ENCODE results near the gene GPR101.

GPR101 gene

GRCh38 chrX:137033774-137034507 lies at the start of gene GPR101:
Gene GPR101 (minus strand): TSS chrX:137033995. CDS start chrX:137031674, 2,321 bp downstream.
- DNase-seq = no peak

GRCh38 chrX:137081239-137081638 lies 47.4 kb upstream of the GPR101 start:
- DNase-seq = no peak

- no peak for DNase-seq
Measured at GRCh38 chrX:137072396-137072795, 38.6 kb upstream of the GPR101 start.

GRCh38 chrX:137071596-137071995 lies 37.8 kb upstream of the GPR101 start:
- no peak for DNase-seq

- DNase-seq = no peak
Measured at GRCh38 chrX:137067147-137067546, 33.4 kb upstream of the GPR101 start.

- no peak for DNase-seq
Measured at GRCh38 chrX:137062915-137063617, 29.3 kb upstream of the GPR101 start.

- DNase-seq = no peak
Measured at GRCh38 chrX:137058339-137059127, 24.7 kb upstream of the GPR101 start.

GRCh38 chrX:137052643-137053235 lies 18.9 kb upstream of the GPR101 start:
- peak; percentile 25 for DNase-seq

GRCh38 chrX:137051978-137052642 lies 18.3 kb upstream of the GPR101 start:
- DNase-seq = peak; percentile 82

- DNase-seq = no peak
Measured at GRCh38 chrX:137044893-137045292, 11.1 kb upstream of the GPR101 start.

- DNase-seq = no peak
Measured at GRCh38 chrX:137043736-137044135, 9.9 kb upstream of the GPR101 start.

- DNase-seq = no peak
Measured at GRCh38 chrX:137041329-137041728, 7.5 kb upstream of the GPR101 start.

- DNase-seq = no peak
Measured at GRCh38 chrX:137040113-137040794, 6.5 kb upstream of the GPR101 start.

- no peak for DNase-seq
Measured at GRCh38 chrX:137034508-137034872, 695 bp upstream of the GPR101 start.

- DNase-seq = no peak
Measured at GRCh38 chrX:137032841-137033773, 688 bp downstream of the GPR101 start.

GRCh38 chrX:137032341-137032694 lies 1.5 kb downstream of the GPR101 start:
- no peak for DNase-seq

GRCh38 chrX:137031517-137032340 lies 2.1 kb downstream of the GPR101 start:
- DNase-seq = peak; percentile 39

- no peak for DNase-seq
Measured at GRCh38 chrX:137031039-137031438, 2.8 kb downstream of the GPR101 start.

- no peak for DNase-seq
Measured at GRCh38 chrX:137028699-137029098, 5.1 kb downstream of the GPR101 start.

- no peak for DNase-seq
Measured at GRCh38 chrX:137025930-137026329, 7.9 kb downstream of the GPR101 start.
